HEK293 (cell line): Measurements from ENCODE around the gene CNST.
A peak's percentile ranks its signal among the peaks of the same experiment; 100 is the strongest.

ENCODE experiments used
- CTCF ChIA-PET: fragments of 350-600 bp; formaldehyde crosslinking; extraction: SDS; loops from one replicate; lab custom pipeline; 2021; ENCODE audit warnings: antibody characterized with exemption; lab: Yijun Ruan, JAX
- POLR2A ChIA-PET: fragments of 300-600 bp; formaldehyde crosslinking; extraction: SDS; loops from one replicate; lab custom pipeline; 2020; ENCODE audit warnings: antibody characterized with exemption, inconsistent platforms; lab: Yijun Ruan, JAX
- H3K27ac ChIP-seq: fragments of 200-500 bp; sonication (Bioruptor generic); 2 replicates; pipeline ENCODE4 v1.5.1; 2014; ENCODE audit warnings: low read depth, low read length, control low read depth, inconsistent platforms; ENCODE audit errors: extremely low read depth
- H3K36me3 ChIP-seq, 2 experiments: fragments of 200-500 bp in 1 of 2; sonication (Bioruptor generic) in 1 of 2; 1 replicate in 1 of 2; 2 replicates in 1 of 2; pipeline ENCODE4 v1.5.1; 2014 to 2017; ENCODE audit warnings: inconsistent platforms in 2 of 2, low read length in 2 of 2; ENCODE audit not compliant: control insufficient read depth in 2 of 2, insufficient read depth in 1 of 2
- H3K4me1 ChIP-seq: fragments of 200-500 bp; sonication (Bioruptor generic); 2 replicates; pipeline ENCODE4 v1.5.1; 2014; ENCODE audit warnings: mild to moderate bottlenecking, low read length, inconsistent platforms; ENCODE audit not compliant: control insufficient read depth, insufficient read depth
- H3K4me3 ChIP-seq: 2 replicates; pipeline ENCODE4 v1.5.1; 2011; ENCODE audit warnings: low read depth, mild to moderate bottlenecking, control low read depth, low read length, moderate library complexity
- H3K9me3 ChIP-seq: fragments of 200-500 bp; sonication (Bioruptor generic); 2 replicates; pipeline ENCODE4 v1.5.1; 2014; ENCODE audit warnings: low read depth, low read length, inconsistent platforms; ENCODE audit not compliant: control insufficient read depth, insufficient read depth
- KLF10 ChIP-seq: fragments of 450-650 bp; IDR thresholded peaks from 2 replicates; pipeline ENCODE4 v1.5.1; 2018; ENCODE audit warnings: missing biosample characterization, mild to moderate bottlenecking, missing genetic modification characterization
- KLF8 ChIP-seq: fragments of 450-650 bp; formaldehyde crosslinking; IDR thresholded peaks from 2 replicates; pipeline ENCODE4 v1.5.1; 2016; ENCODE audit warnings: missing biosample characterization, missing genetic modification characterization
- OSR2 ChIP-seq: fragments of 450-650 bp; formaldehyde crosslinking; IDR thresholded peaks from 2 replicates; pipeline ENCODE4 v1.5.1; 2016; ENCODE audit warnings: missing biosample characterization, missing genetic modification characterization
- PATZ1 ChIP-seq: fragments of 450-650 bp; formaldehyde crosslinking; IDR thresholded peaks from 2 replicates; pipeline ENCODE4 v1.5.1; 2016; ENCODE audit warnings: missing biosample characterization, missing genetic modification characterization
- SP3 ChIP-seq: fragments of 450-650 bp; formaldehyde crosslinking; IDR thresholded peaks from 2 replicates; pipeline ENCODE4 v1.5.1; 2016; ENCODE audit warnings: missing biosample characterization, missing genetic modification characterization
- ZBTB17 ChIP-seq: fragments of 450-650 bp; formaldehyde crosslinking; IDR thresholded peaks from 2 replicates; pipeline ENCODE4 v1.5.1; 2016; ENCODE audit warnings: missing biosample characterization, missing genetic modification characterization
- ZBTB20 ChIP-seq: fragments of 450-650 bp; formaldehyde crosslinking; IDR thresholded peaks from 2 replicates; pipeline ENCODE4 v1.5.1; 2016; ENCODE audit warnings: missing biosample characterization, missing genetic modification characterization
- ZNF350 ChIP-seq: fragments of 450-650 bp; formaldehyde crosslinking; IDR thresholded peaks from 2 replicates; pipeline ENCODE4 v1.5.0; 2017; ENCODE audit warnings: missing biosample characterization, mild to moderate bottlenecking, missing genetic modification characterization
- ZNF37A ChIP-seq: fragments of 450-650 bp; IDR thresholded peaks from 2 replicates; pipeline ENCODE4 v1.5.1; 2018; ENCODE audit warnings: missing biosample characterization, missing genetic modification characterization
- ZNF544 ChIP-seq: fragments of 450-650 bp; formaldehyde crosslinking; IDR thresholded peaks from 2 replicates; pipeline ENCODE4 v1.5.0; 2017; ENCODE audit warnings: missing biosample characterization, missing genetic modification characterization
- ZNF558 ChIP-seq: fragments of 450-650 bp; formaldehyde crosslinking; IDR thresholded peaks from 2 replicates; pipeline ENCODE4 v1.5.1; 2016; ENCODE audit warnings: missing biosample characterization, missing genetic modification characterization
- ZNF596 ChIP-seq: fragments of 450-650 bp; IDR thresholded peaks from 2 replicates; pipeline ENCODE4 v1.5.0; 2018; ENCODE audit warnings: missing biosample characterization, mild to moderate bottlenecking, missing genetic modification characterization, moderate library complexity
- ZNF629 ChIP-seq: fragments of 450-650 bp; formaldehyde crosslinking; IDR thresholded peaks from 2 replicates; pipeline ENCODE4 v1.5.1; 2017; ENCODE audit warnings: missing biosample characterization, missing genetic modification characterization
- ZSCAN4 ChIP-seq: fragments of 450-650 bp; formaldehyde crosslinking; IDR thresholded peaks from 2 replicates; pipeline ENCODE4 v1.5.1; 2017; ENCODE audit warnings: missing biosample characterization, missing genetic modification characterization
- TF ChIP-seq, protein P1 (sequence below): fragments of 450-650 bp; formaldehyde crosslinking; IDR thresholded peaks from 2 replicates; pipeline ENCODE4 v1.5.1; 2017; ENCODE audit warnings: missing biosample characterization, mild to moderate bottlenecking, missing genetic modification characterization, moderate library complexity
- TF ChIP-seq, protein P2 (sequence below): fragments of 450-650 bp; formaldehyde crosslinking; IDR thresholded peaks from 2 replicates; pipeline ENCODE4 v1.5.1; 2016; ENCODE audit warnings: missing biosample characterization, missing genetic modification characterization
- TF ChIP-seq, protein P3 (sequence below): fragments of 450-650 bp; formaldehyde crosslinking; IDR thresholded peaks from 2 replicates; pipeline ENCODE4 v1.5.1; 2016; ENCODE audit warnings: missing biosample characterization, missing genetic modification characterization
- TF ChIP-seq, protein P4 (sequence below): fragments of 450-650 bp; formaldehyde crosslinking; IDR thresholded peaks from 2 replicates; pipeline ENCODE4 v1.5.1; 2016; ENCODE audit warnings: missing biosample characterization, missing genetic modification characterization

Gene CNST

DNA sequence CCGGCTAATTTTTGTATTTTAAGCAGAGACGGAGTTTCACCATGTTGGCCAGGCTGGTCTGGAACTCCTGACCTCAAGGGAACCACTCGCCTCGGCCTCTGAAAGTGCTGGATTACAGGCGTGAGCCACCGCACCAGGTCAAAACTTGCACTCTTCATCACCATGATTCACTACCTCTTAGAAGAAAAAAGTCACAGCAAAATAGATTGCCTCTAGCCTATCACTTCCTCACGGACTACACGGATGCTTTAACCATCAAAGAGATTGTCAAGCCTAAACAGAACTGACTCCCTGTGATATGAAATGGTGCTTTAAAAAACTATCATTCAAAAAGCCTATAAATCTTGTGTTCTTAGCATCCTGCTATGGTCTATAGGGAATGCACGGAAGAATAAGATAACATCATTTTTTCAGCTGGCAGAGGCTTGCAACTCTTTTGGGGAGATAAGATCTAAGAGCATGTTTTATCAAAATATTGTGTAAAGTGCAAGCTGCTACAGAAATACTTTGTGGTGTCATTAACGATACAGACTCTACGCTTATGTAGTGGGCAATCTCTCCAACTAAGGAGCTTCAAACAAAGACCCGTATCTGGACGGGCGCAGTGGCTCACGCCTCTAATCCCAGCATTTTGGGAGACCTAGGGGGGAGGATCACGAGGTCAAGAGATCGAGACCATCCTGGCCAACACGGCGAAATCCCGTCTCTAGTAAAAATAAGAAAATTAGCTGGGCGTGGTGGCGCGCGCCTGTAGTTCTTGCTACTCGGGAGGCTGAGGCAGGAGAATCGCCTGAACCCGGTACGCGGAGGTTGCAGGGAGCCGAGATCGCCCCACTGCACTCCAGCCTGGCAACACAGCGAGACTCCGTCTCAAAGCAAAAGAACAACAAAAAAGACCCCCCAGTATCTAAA is 1.2 kb upstream of the CNST start:
- Histone ChIP-seq H3K27ac (no peak overlapping the region), H3K9me3 (no peaks in the 10 kb centered on the region), H3K36me3 (peaks cover 0 to 10% of the 10 kb centered on the region in 2 experiments; a peak in 1 of 3 replicates), H3K4me1 (no peaks in the 10 kb centered on the region), H3K4me3 (peak overlapping the region; percentile 65)
- no peak for TF ChIP-seq KLF8 (tag by site-specific recombination)
- TF ChIP-seq ZNF37A, result no peak
- no peak for TF ChIP-seq ZNF544 (tag by site-specific recombination)
- no peak for TF ChIP-seq ZNF558 (tag by site-specific recombination)
- no peak for TF ChIP-seq ZNF596
- no peak for TF ChIP-seq ZBTB17 (tag by site-specific recombination)
- TF ChIP-seq, protein P1, sequence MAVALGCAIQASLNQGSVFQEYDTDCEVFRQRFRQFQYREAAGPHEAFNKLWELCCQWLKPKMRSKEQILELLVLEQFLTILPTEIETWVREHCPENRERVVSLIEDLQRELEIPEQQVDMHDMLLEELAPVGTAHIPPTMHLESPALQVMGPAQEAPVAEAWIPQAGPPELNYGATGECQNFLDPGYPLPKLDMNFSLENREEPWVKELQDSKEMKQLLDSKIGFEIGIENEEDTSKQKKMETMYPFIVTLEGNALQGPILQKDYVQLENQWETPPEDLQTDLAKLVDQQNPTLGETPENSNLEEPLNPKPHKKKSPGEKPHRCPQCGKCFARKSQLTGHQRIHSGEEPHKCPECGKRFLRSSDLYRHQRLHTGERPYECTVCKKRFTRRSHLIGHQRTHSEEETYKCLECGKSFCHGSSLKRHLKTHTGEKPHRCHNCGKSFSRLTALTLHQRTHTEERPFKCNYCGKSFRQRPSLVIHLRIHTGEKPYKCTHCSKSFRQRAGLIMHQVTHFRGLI (tag by site-specific recombination), result no peak
- TF ChIP-seq, protein P2, sequence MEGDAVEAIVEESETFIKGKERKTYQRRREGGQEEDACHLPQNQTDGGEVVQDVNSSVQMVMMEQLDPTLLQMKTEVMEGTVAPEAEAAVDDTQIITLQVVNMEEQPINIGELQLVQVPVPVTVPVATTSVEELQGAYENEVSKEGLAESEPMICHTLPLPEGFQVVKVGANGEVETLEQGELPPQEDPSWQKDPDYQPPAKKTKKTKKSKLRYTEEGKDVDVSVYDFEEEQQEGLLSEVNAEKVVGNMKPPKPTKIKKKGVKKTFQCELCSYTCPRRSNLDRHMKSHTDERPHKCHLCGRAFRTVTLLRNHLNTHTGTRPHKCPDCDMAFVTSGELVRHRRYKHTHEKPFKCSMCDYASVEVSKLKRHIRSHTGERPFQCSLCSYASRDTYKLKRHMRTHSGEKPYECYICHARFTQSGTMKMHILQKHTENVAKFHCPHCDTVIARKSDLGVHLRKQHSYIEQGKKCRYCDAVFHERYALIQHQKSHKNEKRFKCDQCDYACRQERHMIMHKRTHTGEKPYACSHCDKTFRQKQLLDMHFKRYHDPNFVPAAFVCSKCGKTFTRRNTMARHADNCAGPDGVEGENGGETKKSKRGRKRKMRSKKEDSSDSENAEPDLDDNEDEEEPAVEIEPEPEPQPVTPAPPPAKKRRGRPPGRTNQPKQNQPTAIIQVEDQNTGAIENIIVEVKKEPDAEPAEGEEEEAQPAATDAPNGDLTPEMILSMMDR (tag by site-specific recombination), result no peak
- no peak for TF ChIP-seq PATZ1 (tag by site-specific recombination)
- no peak for TF ChIP-seq ZSCAN4
- no peak for TF ChIP-seq ZNF350 (tag by site-specific recombination)
- TF ChIP-seq ZBTB20 (tag by site-specific recombination), result no peak
- TF ChIP-seq, protein P3, sequence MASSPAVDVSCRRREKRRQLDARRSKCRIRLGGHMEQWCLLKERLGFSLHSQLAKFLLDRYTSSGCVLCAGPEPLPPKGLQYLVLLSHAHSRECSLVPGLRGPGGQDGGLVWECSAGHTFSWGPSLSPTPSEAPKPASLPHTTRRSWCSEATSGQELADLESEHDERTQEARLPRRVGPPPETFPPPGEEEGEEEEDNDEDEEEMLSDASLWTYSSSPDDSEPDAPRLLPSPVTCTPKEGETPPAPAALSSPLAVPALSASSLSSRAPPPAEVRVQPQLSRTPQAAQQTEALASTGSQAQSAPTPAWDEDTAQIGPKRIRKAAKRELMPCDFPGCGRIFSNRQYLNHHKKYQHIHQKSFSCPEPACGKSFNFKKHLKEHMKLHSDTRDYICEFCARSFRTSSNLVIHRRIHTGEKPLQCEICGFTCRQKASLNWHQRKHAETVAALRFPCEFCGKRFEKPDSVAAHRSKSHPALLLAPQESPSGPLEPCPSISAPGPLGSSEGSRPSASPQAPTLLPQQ (tag by site-specific recombination), result no peak
- no peak for TF ChIP-seq ZNF629 (tag by site-specific recombination)
- ChIA-PET CTCF (no interaction called here), POLR2A (interaction anchor here (0.9 to 1.2 kb wide), 2 partner anchors 14 to 58 kb away, joined by 3 to 7 read pairs; partner anchors contain the start of gene SMYD3)

- TF ChIP-seq ZBTB20 (tag by site-specific recombination) (no peak), OSR2 (tag by site-specific recombination) (no peak), SP3 (tag by site-specific recombination) (no peak), KLF10 (tag by site-specific recombination) (no peak)
- TF ChIP-seq, protein P4, sequence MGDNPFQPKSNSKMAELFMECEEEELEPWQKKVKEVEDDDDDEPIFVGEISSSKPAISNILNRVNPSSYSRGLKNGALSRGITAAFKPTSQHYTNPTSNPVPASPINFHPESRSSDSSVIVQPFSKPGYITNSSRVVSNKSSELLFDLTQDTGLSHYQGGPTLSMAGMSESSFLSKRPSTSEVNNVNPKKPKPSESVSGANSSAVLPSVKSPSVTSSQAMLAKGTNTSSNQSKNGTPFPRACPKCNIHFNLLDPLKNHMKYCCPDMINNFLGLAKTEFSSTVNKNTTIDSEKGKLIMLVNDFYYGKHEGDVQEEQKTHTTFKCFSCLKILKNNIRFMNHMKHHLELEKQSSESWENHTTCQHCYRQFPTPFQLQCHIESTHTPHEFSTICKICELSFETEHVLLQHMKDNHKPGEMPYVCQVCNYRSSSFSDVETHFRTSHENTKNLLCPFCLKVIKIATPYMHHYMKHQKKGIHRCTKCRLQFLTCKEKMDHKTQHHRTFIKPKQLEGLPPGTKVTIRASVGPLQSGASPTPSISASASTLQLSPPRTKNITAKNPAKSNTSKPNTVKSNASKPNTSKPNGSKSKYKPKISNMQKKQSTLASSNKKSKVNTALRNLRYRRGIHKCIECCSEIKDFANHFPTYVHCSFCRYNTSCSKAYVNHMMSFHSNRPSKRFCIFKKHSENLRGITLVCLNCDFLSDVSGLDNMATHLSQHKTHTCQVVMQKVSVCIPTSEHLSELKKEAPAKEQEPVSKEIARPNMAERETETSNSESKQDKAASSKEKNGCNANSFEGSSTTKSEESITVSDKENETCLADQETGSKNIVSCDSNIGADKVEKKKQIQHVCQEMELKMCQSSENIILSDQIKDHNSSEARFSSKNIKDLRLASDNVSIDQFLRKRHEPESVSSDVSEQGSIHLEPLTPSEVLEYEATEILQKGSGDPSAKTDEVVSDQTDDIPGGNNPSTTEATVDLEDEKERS (tag by site-specific recombination), result no peak
- H3K9me3 ChIP-seq, result no peaks in the 10 kb centered on the region
- peaks cover 0 to 8% of the 10 kb centered on the region in 2 experiments; a peak in 1 of 3 replicates for H3K36me3 ChIP-seq
- H3K27ac ChIP-seq, result no peak overlapping the region
- H3K4me1 ChIP-seq, result no peaks in the 10 kb centered on the region
- peak overlapping the region; percentile 65 for H3K4me3 ChIP-seq
- ChIA-PET POLR2A (interaction anchor here (0.9 to 1.2 kb wide), 2 partner anchors 14 to 59 kb away, joined by 3 to 7 read pairs; partner anchors contain the start of gene SMYD3), CTCF (no interaction called here)
These were observed 517 bp upstream of the CNST start for GRCh38 chr1:246565751-246566127.
